ENCODE measurements around the gene SYPL1. TPM values are rescaled to one million over a fixed set of nuclear protein-coding genes. Genes with fewer than 3 reads are reported as not detected.

SYPL1 gene
- total RNA-seq (2022; extraction: Qiagen RNA extraction; ENCODE audit: low read depth) = 83.2 to 105 TPM (median 94.0 TPM) in 5 replicates

GRCh38 chr7:106112118-106112971 is at the start of gene SYPL1:
Gene SYPL1 (minus strand): TSS chr7:106112312. CDS start chr7:106112208, 104 bp downstream.

Other genes starting within 250 kb of the SYPL1 start
- 5.5 to 7.6 TPM (median 5.9 TPM) in 5 replicates for gene ATXN7L1, start 235.7 kb downstream of the SYPL1 start, total RNA-seq (2022; extraction: Qiagen RNA extraction; ENCODE audit: low read depth)
- gene CDHR3, start 149.0 kb downstream of the SYPL1 start, total RNA-seq (2022; extraction: Qiagen RNA extraction; ENCODE audit: low read depth) = 4.5 to 5.9 TPM (median 5.6 TPM) in 5 replicates
- gene NAMPT, start 172.7 kb upstream of the SYPL1 start, total RNA-seq (2022; extraction: Qiagen RNA extraction; ENCODE audit: low read depth) = 128 to 166 TPM (median 146 TPM) in 5 replicates